Adrenal gland (tissue), 12 donors: ENCODE data around the gene HPSE2. TPM values are rescaled to one million over a fixed set of nuclear protein-coding genes. Genes with fewer than 3 reads are reported as not detected.

ENCODE experiments used
- DNase-seq, 7 donors: peaks; one replicate each; pipeline ENCODE4 v3.0.0-alpha.2; 2019 to 2020
- H3K27ac ChIP-seq, 5 donors: fragments of 200-600 bp; sonication (generic) in 4 of 5; 1 replicate in 3 of 5; 2 replicates in 2 of 5; pipeline versions ENCODE4 v1.5.1 to v1.8.0; 2016 to 2020; ENCODE audit warnings: mild to moderate bottlenecking in 1 of 5
- H3K27me3 ChIP-seq: fragments of 200-600 bp; 2 replicates; pipeline ENCODE4 v1.8.0; 2021
- H3K36me3 ChIP-seq, 2 donors: fragments of 200-600 bp; replicated peaks in 1 of 2; 1 replicate in 1 of 2; 2 replicates in 1 of 2; pipeline versions ENCODE4 v1.5.1 to v1.8.0; 2018 to 2022
- H3K4me1 ChIP-seq, 2 donors: fragments of 200-600 bp; replicated peaks in 1 of 2; 1 replicate in 1 of 2; 2 replicates in 1 of 2; pipeline versions ENCODE4 v1.5.1 to v1.8.0; 2018 to 2021
- H3K4me3 ChIP-seq, 4 donors: fragments of 200-600 bp; sonication (generic) in 3 of 4; one replicate each; pipeline ENCODE4 v1.5.1; 2016 to 2018
- H3K9me3 ChIP-seq, 3 donors: fragments of 200-600 bp; sonication (generic) in 1 of 3; replicated peaks in 1 of 3; 1 replicate in 2 of 3; 2 replicates in 1 of 3; pipeline versions ENCODE4 v1.5.1 to v1.8.0; 2016 to 2021
- POLR2A ChIP-seq, 2 donors: fragments of 450-650 bp; IDR thresholded peaks; one replicate each; pipeline ENCODE4 v1.6.1; 2017; ENCODE audit warnings: antibody characterized with exemption in 2 of 2, mild to moderate bottlenecking in 2 of 2, moderate library complexity in 1 of 2
- WGBS, 4 donors: extraction: QIAGEN DNeasy Blood & Tissue Kit in 2 of 4; methylation state at CpG; one replicate each; pipeline versions ENCODE4 v1.1.5 to v1.1.7; 2013 to 2017; 5-methylcytosine and 5-hydroxymethylcytosine counted together
- intact Hi-C, 2 donors: fragments of 100-400 bp; cut with DNase I; formaldehyde crosslinking; loops; one replicate each; pipeline versions ENCODE4 v1.14.1 to v1.15.0; 2022 to 2023
- polyA plus RNA-seq, 3 donors: library from polyadenylated mRNA; stranded (reverse); fragments of 200-250 nt in 2 of 3; fragments of 350-450 nt in 1 of 3; fragmentation: Illumina TruSeq in 1 of 3; extraction: RNeasy Lipid Tissue Mini Kit (QIAGEN cat#74804) in 1 of 3; gene quantifications; one replicate each; pipeline ENCODE4 v1.2.3, GENCODE V29; 2013 to 2014
- total RNA-seq, 9 donors: library from RNA; depleted of rRNA in 4 of 9; stranded (reverse); fragments of >200 nt in 4 of 9; fragments of 120-200 nt in 1 of 9; fragmentation: NEBNext Ultra II Directional in 1 of 9; extraction: Animal tissue kit (Norgen Biotek cat#: 25700) in 1 of 9; gene quantifications; one replicate each; pipeline versions ENCODE4 v1.1.0 to v1.2.4, GENCODE V29; 2013 to 2023
- TF ChIP-seq, protein P1 (sequence below), 6 experiments: fragments of 450-650 bp in 4 of 6; fragments of 200-600 bp in 2 of 6; sonication (generic) in 1 of 6; IDR thresholded peaks; 1 replicate in 5 of 6; 2 replicates in 1 of 6; pipeline versions ENCODE4 v1.5.1 to v1.8.0; 2016 to 2021; ENCODE audit warnings: antibody characterized with exemption in 6 of 6, mild to moderate bottlenecking in 2 of 6, moderate library complexity in 1 of 6
- donor health status: healthy with polysubstance abuse.
- donor health status: Bipolar disorder and iron deficiency.
- donor health status: DM: yes; HTN: yes; CAD: no.
- donor health status: DM: no; HTN: no; CAD: no.
- donor health status: DM: no; HTN: no; CAD: no.
- donor health status: DM: yes; HTN: yes; CAD: no.

The HPSE2 gene
- total and polyA plus RNA-seq, 12 donors = under 0.01 to 0.16 (median 0.10) TPM; not detected in 9

DNA sequence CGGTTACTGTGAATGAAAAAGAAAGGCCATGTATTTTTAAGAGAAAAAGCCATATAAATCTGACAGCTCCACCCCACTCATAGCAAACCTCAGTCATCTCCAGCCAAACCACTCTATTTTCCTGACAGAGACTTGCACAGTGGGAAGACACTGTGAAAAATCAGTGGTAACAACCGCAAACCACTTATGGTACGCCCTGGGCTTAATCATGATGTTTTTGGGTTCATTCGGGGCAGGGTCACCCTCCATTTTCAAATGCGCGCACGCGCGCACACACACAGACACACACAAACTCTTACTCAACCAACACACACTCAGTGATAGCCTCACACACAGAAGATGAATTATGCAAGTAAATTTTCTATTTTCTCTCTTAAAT lies 706.9 kb downstream of the HPSE2 start:
- no peaks in the 10 kb centered on the region for H3K4me1 ChIP-seq
- no peaks in the 10 kb centered on the region for H3K9me3 ChIP-seq
- H3K27ac ChIP-seq = no peak overlapping the region
- intact Hi-C loops = no loop called here
- no peaks in the 10 kb centered on the region for H3K27me3 ChIP-seq
- H3K4me3 ChIP-seq = no peak overlapping the region
- TF ChIP-seq POLR2A (IDR thresholded peaks at IDR 0.05) = no peak
- WGBS, 4 donors = 88 to 92% (median 89%) methylated on average over 9 of the region's 9 CpGs
- DNase-seq = no peak
- H3K36me3 ChIP-seq = no peaks in the 10 kb centered on the region

DNA sequence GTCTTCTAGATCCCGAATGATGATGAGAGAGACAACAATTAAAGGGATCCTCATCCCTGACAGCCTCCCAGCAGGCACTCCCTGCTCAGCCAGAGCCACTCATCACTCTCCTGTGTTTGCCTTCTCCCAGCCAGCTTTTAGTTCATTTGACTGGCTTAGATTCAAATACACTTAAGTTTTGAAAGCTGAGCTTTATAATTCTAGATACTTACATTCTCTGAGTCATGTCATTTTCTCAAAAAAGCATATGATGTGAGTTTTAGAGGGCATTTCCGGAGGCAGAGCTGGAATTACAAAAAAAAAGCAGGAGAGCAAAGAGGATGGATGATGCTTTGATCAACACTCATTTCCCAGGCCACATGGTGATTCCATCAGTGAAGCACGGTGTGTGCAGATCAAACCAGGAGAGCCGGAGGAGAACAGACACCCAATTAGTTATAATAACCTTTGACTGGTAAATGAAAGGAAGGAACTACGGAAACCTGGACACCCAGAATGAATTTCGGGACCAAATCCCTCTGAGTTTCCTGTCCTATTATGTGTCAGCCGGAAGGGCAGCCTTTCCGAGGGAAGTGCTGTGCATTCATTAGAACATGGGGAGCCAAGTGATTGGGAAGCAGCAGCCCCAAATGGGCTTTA lies 707.4 kb downstream of the HPSE2 start:
- TF ChIP-seq POLR2A (IDR thresholded peaks at IDR 0.05) = no peak
- TF ChIP-seq, protein P1, sequence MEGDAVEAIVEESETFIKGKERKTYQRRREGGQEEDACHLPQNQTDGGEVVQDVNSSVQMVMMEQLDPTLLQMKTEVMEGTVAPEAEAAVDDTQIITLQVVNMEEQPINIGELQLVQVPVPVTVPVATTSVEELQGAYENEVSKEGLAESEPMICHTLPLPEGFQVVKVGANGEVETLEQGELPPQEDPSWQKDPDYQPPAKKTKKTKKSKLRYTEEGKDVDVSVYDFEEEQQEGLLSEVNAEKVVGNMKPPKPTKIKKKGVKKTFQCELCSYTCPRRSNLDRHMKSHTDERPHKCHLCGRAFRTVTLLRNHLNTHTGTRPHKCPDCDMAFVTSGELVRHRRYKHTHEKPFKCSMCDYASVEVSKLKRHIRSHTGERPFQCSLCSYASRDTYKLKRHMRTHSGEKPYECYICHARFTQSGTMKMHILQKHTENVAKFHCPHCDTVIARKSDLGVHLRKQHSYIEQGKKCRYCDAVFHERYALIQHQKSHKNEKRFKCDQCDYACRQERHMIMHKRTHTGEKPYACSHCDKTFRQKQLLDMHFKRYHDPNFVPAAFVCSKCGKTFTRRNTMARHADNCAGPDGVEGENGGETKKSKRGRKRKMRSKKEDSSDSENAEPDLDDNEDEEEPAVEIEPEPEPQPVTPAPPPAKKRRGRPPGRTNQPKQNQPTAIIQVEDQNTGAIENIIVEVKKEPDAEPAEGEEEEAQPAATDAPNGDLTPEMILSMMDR (IDR thresholded peaks at IDR 0.05) = no peak
- Histone ChIP-seq H3K4me1 (no peaks in the 10 kb centered on the region), H3K36me3 (no peaks in the 10 kb centered on the region), H3K27ac (no peak overlapping the region), H3K4me3 (no peak overlapping the region), H3K27me3 (no peaks in the 10 kb centered on the region), H3K9me3 (no peaks in the 10 kb centered on the region)
- WGBS, 4 donors = 51 to 58% (median 54%) methylated on average over 8 of the region's 8 CpGs
- intact Hi-C loops = no loop called here
- no peak for DNase-seq

DNA sequence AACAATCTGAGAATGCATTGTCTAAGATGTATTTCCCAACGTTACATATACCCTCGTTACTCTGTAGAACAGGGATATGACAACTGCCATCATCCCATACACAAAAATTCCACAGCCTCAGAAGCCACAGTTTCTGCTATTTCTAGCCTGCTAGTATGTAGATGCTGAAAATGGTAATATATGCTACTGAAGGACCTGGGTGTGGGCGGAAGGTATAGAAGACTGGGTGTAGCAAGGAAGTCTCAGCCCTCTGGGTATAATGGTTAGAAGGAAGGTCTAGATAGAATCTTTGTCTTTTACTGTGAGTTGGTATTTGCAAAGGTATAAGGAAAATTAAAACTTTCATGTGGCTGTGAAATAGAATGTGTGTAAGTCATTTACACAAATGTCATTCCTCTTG lies 709.7 kb downstream of the HPSE2 start:
- H3K36me3 ChIP-seq = no peaks in the 10 kb centered on the region
- no peak overlapping the region for H3K27ac ChIP-seq
- no peaks in the 10 kb centered on the region for H3K9me3 ChIP-seq
- WGBS, 4 donors = 72 to 79% (median 76%) methylated on average over 3 of the region's 3 CpGs
- H3K4me1 ChIP-seq = no peaks in the 10 kb centered on the region
- H3K27me3 ChIP-seq = no peaks in the 10 kb centered on the region
- H3K4me3 ChIP-seq = no peak overlapping the region
- TF ChIP-seq, protein P1 (IDR thresholded peaks at IDR 0.05) = no peak
- TF ChIP-seq POLR2A (IDR thresholded peaks at IDR 0.05) = no peak
- intact Hi-C loops = no loop called here
- no peak for DNase-seq

DNA sequence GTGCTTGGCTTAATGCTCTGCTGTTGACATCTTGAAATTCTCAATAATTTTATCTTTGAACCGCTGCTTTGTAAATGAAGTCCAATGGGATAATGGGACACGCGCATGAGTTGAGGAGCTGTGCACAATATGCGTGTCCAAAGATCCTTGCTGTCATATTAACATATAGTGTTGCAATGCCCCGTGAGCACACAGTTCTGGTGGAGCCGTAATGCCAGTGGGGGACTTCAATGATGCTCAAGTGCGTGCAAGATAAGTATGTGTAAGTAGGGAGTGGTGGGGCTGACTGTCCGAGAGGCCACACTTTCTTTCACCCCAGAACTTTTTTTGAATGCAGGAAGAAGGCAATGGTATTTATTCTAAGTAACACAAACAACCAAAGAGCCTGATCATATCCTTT lies 711.5 kb downstream of the HPSE2 start:
- Histone ChIP-seq H3K27ac (no peak overlapping the region), H3K4me1 (no peaks in the 10 kb centered on the region), H3K4me3 (no peak overlapping the region), H3K27me3 (no peaks in the 10 kb centered on the region), H3K36me3 (no peaks in the 10 kb centered on the region), H3K9me3 (no peaks in the 10 kb centered on the region)
- 85 to 88% (median 86%) methylated on average over 8 of the region's 8 CpGs for WGBS, 4 donors
- TF ChIP-seq, protein P1 (IDR thresholded peaks at IDR 0.05) = no peak
- no peak for TF ChIP-seq POLR2A (IDR thresholded peaks at IDR 0.05)
- intact Hi-C loops = no loop called here
- no peak for DNase-seq

DNA sequence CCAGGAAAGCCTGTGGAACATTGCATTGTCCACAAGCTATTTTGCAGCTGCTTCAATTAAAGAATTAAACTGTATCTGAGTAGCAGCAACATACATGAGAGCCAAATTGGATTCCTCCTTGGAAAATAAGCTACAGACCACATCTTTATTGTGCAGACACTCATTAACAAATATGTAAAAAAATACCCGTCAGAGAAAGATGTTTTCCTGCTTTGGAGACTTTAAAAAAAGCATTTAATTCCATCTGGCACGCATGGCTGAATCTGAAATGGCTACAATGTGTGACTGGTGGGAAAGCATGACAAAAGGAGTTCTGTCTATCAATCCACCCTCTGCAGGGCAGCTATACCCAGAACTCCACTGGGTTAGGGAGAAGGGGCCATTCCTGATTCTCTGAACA lies 715.8 kb downstream of the HPSE2 start:
- no peaks in the 10 kb centered on the region for H3K36me3 ChIP-seq
- H3K9me3 ChIP-seq = no peaks in the 10 kb centered on the region
- TF ChIP-seq, protein P1 (IDR thresholded peaks at IDR 0.05) = no peak
- TF ChIP-seq POLR2A (IDR thresholded peaks at IDR 0.05) = no peak

More for the DNA sequence above, 715.8 kb downstream of the HPSE2 start:
- no peaks in the 10 kb centered on the region for H3K27me3 ChIP-seq
- intact Hi-C loops = no loop called here
- no peak for DNase-seq
- H3K4me3 ChIP-seq = no peak overlapping the region
- WGBS, 4 donors = 60 to 67% (median 61%) methylated on average over 2 of the region's 2 CpGs
- no peaks in the 10 kb centered on the region for H3K4me1 ChIP-seq
- no peak overlapping the region for H3K27ac ChIP-seq
